Measurements from ENCODE around the gene C3. TPM values are rescaled to one million over a fixed set of nuclear protein-coding genes. Genes with fewer than 3 reads are reported as not detected.

C3 gene
- total and polyA plus RNA-seq, 2 of the 13 experiments (the other 11 are each of a cell fraction or from before 2014, with no cell fraction given): 1,455 to 6,272 TPM

GRCh38 chr19:6718741-6719539 is 1.5 kb downstream of the C3 start (continued):
- TF ChIP-seq HMGXB3 (CRISPR knock-in tag; IDR thresholded peaks at IDR 0.05; ENCODE audit: borderline replicate concordance) (peak; percentile 20; the same call in 1 of the 2 replicates), TIGD3 (CRISPR knock-in tag; IDR thresholded peaks at IDR 0.05; ENCODE audit: borderline replicate concordance) (no peak), PLRG1 (conservative IDR thresholded peaks at IDR 0.05) (no peak), PPARG (CRISPR knock-in tag; conservative IDR thresholded peaks at IDR 0.05) (no peak), MED13 (CRISPR knock-in tag; IDR thresholded peaks at IDR 0.05) (peak; percentile 39; the same call in 1 of the 2 replicates), ZNF331 (CRISPR knock-in tag; IDR thresholded peaks at IDR 0.05) (no peak; the same call in 1 of the 2 replicates), WIZ (CRISPR knock-in tag; IDR thresholded peaks at IDR 0.05) (no peak), ZFY (CRISPR knock-in tag; IDR thresholded peaks at IDR 0.05) (no peak; the same call in 1 of the 2 replicates), ZNF367 (CRISPR knock-in tag; IDR thresholded peaks at IDR 0.05; ENCODE audit: borderline replicate concordance) (no peak), ZNF552 (CRISPR knock-in tag; IDR thresholded peaks at IDR 0.05; ENCODE audit: borderline replicate concordance) (0 out of 2 replicates have a peak, but pooled peaks have one; percentile 37), MEIS2 (CRISPR knock-in tag; IDR thresholded peaks at IDR 0.05) (no peak), TERF1 (CRISPR knock-in tag; IDR thresholded peaks at IDR 0.05) (no peak), ZNF101 (CRISPR knock-in tag; IDR thresholded peaks at IDR 0.05; ENCODE audit: borderline replicate concordance, low read depth) (no peak), SRY (CRISPR knock-in tag; IDR thresholded peaks at IDR 0.05) (no peak; the same call in 1 of the 2 replicates), EEA1 (CRISPR knock-in tag; IDR thresholded peaks at IDR 0.05; ENCODE audit: borderline replicate concordance) (peak; percentile 74), ZNF260 (CRISPR knock-in tag; IDR thresholded peaks at IDR 0.05; ENCODE audit: borderline replicate concordance, low read depth) (no peak), ZNF740 (CRISPR knock-in tag; IDR thresholded peaks at IDR 0.05) (peak; percentile 70; the same call in 1 of the 2 replicates)
